Measurements from ENCODE around the gene KRT81. TPM values are rescaled to one million over a fixed set of nuclear protein-coding genes. Genes with fewer than 3 reads are reported as not detected.

Gene KRT81
- polyA plus RNA-seq, 1 donor from 2014 or later: not detected

Other genes starting within 250 kb of the KRT81 start
- gene NR4A1, start 240.1 kb downstream of the KRT81 start, polyA plus RNA-seq: 3.4 and 6.1 TPM in 2 replicates
- gene ATG101, start 221.6 kb downstream of the KRT81 start, polyA plus RNA-seq: 53.9 and 55.6 TPM in 2 replicates
- not detected in 2 replicates for gene SMIM41, start 211.8 kb downstream of the KRT81 start, polyA plus RNA-seq
- not detected in 2 replicates for gene KRT80, start 99.5 kb downstream of the KRT81 start, polyA plus RNA-seq
- gene KRT7, start 58.3 kb downstream of the KRT81 start, polyA plus RNA-seq: not detected in 2 replicates
- gene KRT86, start 16.9 kb downstream of the KRT81 start, polyA plus RNA-seq: not detected in 2 replicates
- gene KRT83, start 29.9 kb upstream of the KRT81 start, polyA plus RNA-seq: not detected in 2 replicates
- not detected in 2 replicates for gene KRT85, start 75.9 kb upstream of the KRT81 start, polyA plus RNA-seq
- gene KRT84, start 94.1 kb upstream of the KRT81 start, polyA plus RNA-seq: not detected in 2 replicates
- not detected in 2 replicates for gene KRT82, start 114.8 kb upstream of the KRT81 start, polyA plus RNA-seq
- not detected in 2 replicates for gene KRT75, start 142.8 kb upstream of the KRT81 start, polyA plus RNA-seq
- gene KRT6B, start 160.6 kb upstream of the KRT81 start, polyA plus RNA-seq: not detected in 2 replicates
- not detected in 2 replicates for gene KRT6C, start 182.3 kb upstream of the KRT81 start, polyA plus RNA-seq
- gene KRT6A, start 201.7 kb upstream of the KRT81 start, polyA plus RNA-seq: not detected in 2 replicates
- not detected in 2 replicates for gene KRT5, start 228.9 kb upstream of the KRT81 start, polyA plus RNA-seq